PC-9 (cell line): ENCODE results near the gene IHH. TPM values are rescaled to one million over a fixed set of nuclear protein-coding genes. Genes with fewer than 3 reads are reported as not detected.
A peak's percentile ranks its signal among the peaks of the same experiment; 100 is the strongest.

Source experiments
- BruUV-seq: library from RNA; stranded (reverse); fragments of 400-500 nt; replicated peaks from 2 replicates; lab custom pipeline; 2021; lab: Mats Ljungman, UMichigan
- CTCF ChIA-PET: fragments of 300-600 bp; sonication (Branson Sonifier 250); formaldehyde crosslinking; loops from one replicate; lab custom pipeline; 2022; ENCODE audit warnings: antibody characterized with exemption; lab: Charles Lee
- POLR2A ChIA-PET: fragments of 300-600 bp; sonication (Branson Sonifier 250); formaldehyde crosslinking; loops from one replicate; lab custom pipeline; 2022; ENCODE audit warnings: antibody characterized with exemption; ENCODE audit not compliant: unreplicated experiment; lab: Charles Lee
- DNase-seq, 2 experiments: peaks; one replicate each; pipeline versions ENCODE4 v3.0.0 to v3.0.0-alpha.2; 2015 to 2022; ENCODE audit warnings: mixed read lengths in 1 of 2
- H2AFZ ChIP-seq: fragments of 200-600 bp; sonication (generic); 2 replicates; pipeline ENCODE4 v1.8.1; 2017; ENCODE audit warnings: antibody characterized with exemption
- H3F3A ChIP-seq: fragments of 200-600 bp; sonication (generic); 2 replicates; pipeline ENCODE4 v1.8.1; 2017; ENCODE audit warnings: antibody characterized with exemption, mild to moderate bottlenecking, low read depth; ENCODE audit not compliant: insufficient read depth
- H3K27ac ChIP-seq: fragments of 200-600 bp; sonication (generic); 2 replicates; pipeline ENCODE4 v1.6.1; 2016; ENCODE audit warnings: mixed run types
- H3K27me3 ChIP-seq: fragments of 200-600 bp; sonication (generic); 2 replicates; pipeline ENCODE4 v1.6.1; 2016; ENCODE audit warnings: low read depth, mixed run types; ENCODE audit not compliant: insufficient read depth
- H3K36me3 ChIP-seq: fragments of 200-600 bp; sonication (generic); 2 replicates; pipeline ENCODE4 v1.6.1; 2016; ENCODE audit warnings: low read depth, mixed run types
- H3K4me1 ChIP-seq: fragments of 200-600 bp; sonication (generic); replicated peaks from 2 replicates; pipeline ENCODE4 v1.6.1; 2016; ENCODE audit warnings: mixed run types; ENCODE audit not compliant: insufficient read depth
- H3K4me2 ChIP-seq: fragments of 200-600 bp; sonication (generic); 2 replicates; pipeline ENCODE4 v1.6.1; 2017; ENCODE audit warnings: mixed run types
- H3K4me3 ChIP-seq: fragments of 200-600 bp; sonication (generic); 2 replicates; pipeline ENCODE4 v1.6.1; 2016; ENCODE audit warnings: mixed run types
- H3K79me2 ChIP-seq: fragments of 200-600 bp; sonication (generic); 2 replicates; pipeline ENCODE4 v1.6.1; 2017; ENCODE audit warnings: low read depth, mixed run types
- H3K9me2 ChIP-seq: fragments of 200-600 bp; sonication (generic); 2 replicates; pipeline ENCODE4 v1.8.1; 2017; ENCODE audit warnings: mild to moderate bottlenecking; ENCODE audit not compliant: insufficient read depth
- H3K9me3 ChIP-seq: fragments of 200-600 bp; sonication (generic); 2 replicates; pipeline ENCODE4 v1.8.1; 2016; ENCODE audit warnings: low read depth; ENCODE audit not compliant: insufficient read depth
- H4K20me1 ChIP-seq: fragments of 200-600 bp; sonication (generic); 2 replicates; pipeline ENCODE4 v1.8.1; 2017; ENCODE audit not compliant: insufficient read depth
- CTCF ChIP-seq: fragments of 200-600 bp; sonication (generic); conservative IDR thresholded peaks from 2 replicates; pipeline ENCODE4 v1.6.1; 2017; ENCODE audit warnings: mixed run types, antibody characterized with exemption, mild to moderate bottlenecking, moderate library complexity
- EZH2 ChIP-seq: fragments of 200-600 bp; sonication (generic); IDR thresholded peaks from 2 replicates; pipeline ENCODE4 v1.8.0; 2017; ENCODE audit warnings: antibody characterized with exemption, low read depth
- intact Hi-C: fragments of 100-400 bp; cut with micrococcal nuclease; formaldehyde crosslinking; loops from one replicate; pipeline ENCODE4 v1.10.0; 2022; ENCODE audit not compliant: unreplicated experiment
- total RNA-seq: library from RNA; stranded (reverse); gene quantifications from 2 replicates; pipeline ENCODE4 v1.2.3, GENCODE V29; 2021

IHH gene
- total RNA-seq, 1 experiment from 2014 or later = not detected

DNA sequence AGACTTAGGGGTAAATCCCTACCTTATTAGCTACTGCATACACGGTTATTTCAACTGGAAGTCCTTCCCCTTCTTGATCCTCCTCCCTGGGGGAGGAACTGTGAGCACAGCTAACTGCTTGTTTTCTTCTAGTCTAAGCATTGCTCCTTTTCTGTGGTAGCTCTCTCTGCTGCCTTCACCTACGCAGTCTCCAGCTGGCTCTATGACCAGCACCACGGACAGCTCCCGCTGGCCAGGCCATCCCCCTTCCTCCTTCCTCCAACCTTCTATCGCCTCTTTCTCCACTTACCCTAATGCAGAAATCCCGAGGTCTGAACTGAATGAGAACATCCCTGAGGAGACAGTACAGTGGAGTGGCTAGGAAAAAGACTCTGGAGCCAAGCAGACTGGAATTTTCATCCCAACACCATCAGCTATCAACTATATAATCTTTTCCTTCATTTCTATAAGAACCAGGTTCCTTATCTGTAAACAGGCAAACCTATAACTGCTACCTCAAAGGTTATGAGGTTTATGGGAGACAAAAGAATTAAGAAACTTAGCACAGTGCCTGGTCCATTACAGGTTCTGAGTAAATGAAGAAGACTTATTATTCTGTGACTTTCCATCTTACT is 14.7 kb downstream of the IHH start:
- TF ChIP-seq EZH2 (no peak), CTCF (no peak)
- no peak overlapping the region for H3K27ac ChIP-seq
- no peak overlapping the region for H3K4me3 ChIP-seq
- no peak overlapping the region for H2AFZ ChIP-seq
- POLR2A ChIA-PET = no interaction called here
- no peaks in the 10 kb centered on the region for H3F3A ChIP-seq
- DNase-seq = peak in 1 of 2 experiments; percentile 41
- H3K79me2 ChIP-seq = no peaks in the 10 kb centered on the region
- H3K9me2 ChIP-seq = no peaks in the 10 kb centered on the region
- H4K20me1 ChIP-seq = no peaks in the 10 kb centered on the region
- no peaks in the 10 kb centered on the region for H3K36me3 ChIP-seq
- CTCF ChIA-PET = interaction anchor here (0.6 kb wide), 1 partner anchor 75 kb away, joined by 6 read pairs; no protein-coding TSS in a partner anchor
- H3K9me3 ChIP-seq = no peaks in the 10 kb centered on the region
- peaks cover 41% of the 10 kb centered on the region for H3K27me3 ChIP-seq
- H3K4me1 ChIP-seq = no peaks in the 10 kb centered on the region
- no TSS peak for BruUV-seq
- intact Hi-C loops = no loop called here
- H3K4me2 ChIP-seq = no peak overlapping the region

DNA sequence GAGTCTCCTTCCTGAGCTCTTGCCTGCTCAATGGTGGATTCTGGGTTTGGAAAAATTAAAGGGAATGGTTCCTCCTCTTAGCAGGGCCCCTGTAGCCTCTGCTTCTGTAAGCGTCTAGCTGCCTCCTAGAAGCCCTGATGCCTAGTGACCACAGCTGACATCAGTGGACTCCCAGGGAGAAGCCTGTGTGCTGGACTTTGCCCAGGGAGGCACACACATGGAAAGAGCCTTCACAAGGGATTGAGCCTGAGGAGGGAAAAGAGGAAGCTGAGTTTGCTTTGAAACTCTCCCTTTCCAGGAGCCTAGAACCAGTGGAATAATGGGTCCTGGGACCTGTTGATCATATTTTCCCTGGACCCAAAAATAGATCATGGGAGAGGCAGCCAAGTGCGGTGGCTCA is 18.0 kb downstream of the IHH start:
- Histone ChIP-seq H3K27me3 (peaks cover 53% of the 10 kb centered on the region), H4K20me1 (no peaks in the 10 kb centered on the region), H3K9me2 (no peaks in the 10 kb centered on the region), H3K9me3 (no peaks in the 10 kb centered on the region), H3K36me3 (no peaks in the 10 kb centered on the region), H3K4me1 (no peaks in the 10 kb centered on the region), H3K79me2 (no peaks in the 10 kb centered on the region), H2AFZ (no peak overlapping the region), H3K27ac (no peak overlapping the region), H3F3A (no peaks in the 10 kb centered on the region), H3K4me3 (no peak overlapping the region), H3K4me2 (no peak overlapping the region)
- TF ChIP-seq EZH2 (no peak), CTCF (no peak)
- intact Hi-C loops = no loop called here
- ChIA-PET POLR2A (no interaction called here), CTCF (interaction anchor here (0.5 kb wide), 1 partner anchor 154 kb away, joined by 9 read pairs; no protein-coding TSS in a partner anchor)
- no peak for DNase-seq
- no TSS peak for BruUV-seq

- H3F3A ChIP-seq = no peaks in the 10 kb centered on the region
- no peak overlapping the region for H2AFZ ChIP-seq
- H3K4me2 ChIP-seq = no peak overlapping the region
- no peak overlapping the region for H3K4me3 ChIP-seq
- intact Hi-C loops = no loop called here
- H3K27me3 ChIP-seq = peaks cover 59% of the 10 kb centered on the region
- H3K27ac ChIP-seq = no peak overlapping the region
- POLR2A ChIA-PET = no interaction called here
- H3K9me2 ChIP-seq = no peaks in the 10 kb centered on the region
- H3K9me3 ChIP-seq = no peaks in the 10 kb centered on the region
- DNase-seq = no peak
- H3K36me3 ChIP-seq = no peaks in the 10 kb centered on the region
- CTCF ChIA-PET = no interaction called here
- H4K20me1 ChIP-seq = no peaks in the 10 kb centered on the region
- no peaks in the 10 kb centered on the region for H3K4me1 ChIP-seq
- no peaks in the 10 kb centered on the region for H3K79me2 ChIP-seq
- BruUV-seq = no TSS peak
- TF ChIP-seq EZH2 = no peak
- no peak for TF ChIP-seq CTCF
Observed at GRCh38 chr2:219042157-219042556, 18.6 kb downstream of the IHH start.
